Measurements from ENCODE around the gene ISCA2. TPM values are rescaled to one million over a fixed set of nuclear protein-coding genes. Genes with fewer than 3 reads are reported as not detected.
A peak's percentile ranks its signal among the peaks of the same experiment; 100 is the strongest.
"Not testable (repeated sequence)": the region's sequence is repeated elsewhere in the genome, so short reads cannot be mapped to it uniquely, and the experiment has no call there.

The ISCA2 gene
- total RNA-seq, 1 donor from 2014 or later: 8.5 TPM

DNA sequence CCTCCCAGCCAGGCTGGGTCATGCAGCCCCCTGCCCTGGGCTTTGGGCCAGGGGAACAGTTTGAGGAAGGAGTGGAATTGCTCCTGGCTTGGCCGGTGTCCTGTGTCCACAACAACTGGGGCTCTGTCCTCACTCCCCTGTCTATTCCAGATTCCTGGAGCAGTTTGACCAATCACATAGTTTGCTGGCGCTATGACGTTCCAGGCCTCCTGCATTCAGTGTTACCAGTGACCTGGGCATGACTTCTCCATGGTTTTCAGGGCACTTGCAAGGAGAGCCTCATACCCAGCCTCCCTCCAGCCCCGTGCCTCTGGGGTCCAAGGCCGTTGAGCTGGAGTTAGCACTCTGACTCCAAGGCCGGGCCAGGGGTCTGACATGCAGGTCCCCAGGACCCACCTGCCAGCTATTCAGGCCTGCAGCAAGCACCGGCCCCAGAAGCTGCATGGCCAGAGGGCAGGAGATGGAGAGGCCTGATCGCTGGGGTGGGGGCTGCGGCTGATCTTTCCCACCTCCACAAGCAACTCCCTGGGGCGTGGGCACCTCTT is 34.2 kb downstream of the ISCA2 start:
- no peak for DNase-seq (ENCODE audit: low read depth in 2 of 2)

GRCh38 chr14:74528406-74528805 is 34.8 kb downstream of the ISCA2 start:
- no peak for DNase-seq (ENCODE audit: low read depth in 2 of 2)

DNA sequence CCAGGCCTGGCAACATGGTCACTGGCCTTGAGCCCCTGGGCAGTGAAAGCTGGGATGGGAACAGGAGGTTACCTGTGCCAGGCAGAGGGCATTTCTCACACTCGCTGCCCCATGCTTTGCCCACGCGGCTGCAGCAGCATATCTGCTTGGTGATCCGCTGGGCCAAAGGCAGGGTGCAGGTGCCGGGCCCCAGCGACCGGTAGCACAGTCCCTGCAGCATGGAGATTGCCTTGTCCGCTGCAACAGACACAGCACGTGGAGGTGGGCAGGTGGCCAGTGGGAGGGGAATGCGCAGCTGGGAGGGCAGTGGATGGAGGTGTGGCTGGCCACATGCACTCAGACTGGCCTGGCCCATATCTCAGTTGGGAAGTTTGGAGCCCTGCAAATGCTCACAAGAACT is 35.3 kb downstream of the ISCA2 start:
- no peak for DNase-seq (ENCODE audit: low read depth in 2 of 2)

- DNase-seq (ENCODE audit: low read depth in 2 of 2): no peak
Measured at GRCh38 chr14:74531006-74531405, 37.4 kb downstream of the ISCA2 start.

DNA sequence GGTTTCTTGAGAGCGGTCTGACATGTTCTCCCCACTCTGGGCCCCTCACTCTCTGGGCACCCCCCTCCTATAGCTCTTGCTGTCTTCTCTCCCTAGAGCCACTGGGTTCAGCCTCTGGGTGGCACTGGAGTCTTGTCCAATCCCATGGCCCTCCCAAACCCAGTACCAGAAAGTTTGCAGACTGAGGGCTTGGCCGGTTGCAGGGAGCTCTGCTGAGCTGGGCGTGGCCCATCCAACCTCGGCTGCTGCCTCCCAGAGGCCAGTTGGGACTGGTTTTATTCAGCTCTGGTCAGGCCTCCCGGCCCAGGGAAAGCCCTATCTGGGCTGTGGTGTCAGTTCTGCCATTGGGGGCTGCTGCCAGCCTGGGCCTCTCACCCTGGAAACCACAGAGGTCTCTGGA is 37.9 kb downstream of the ISCA2 start:
- DNase-seq (ENCODE audit: low read depth in 2 of 2): peak; percentile 33 to 47

GRCh38 chr14:74532246-74532645 is 38.7 kb downstream of the ISCA2 start:
- no peak for DNase-seq (ENCODE audit: low read depth in 2 of 2)

DNA sequence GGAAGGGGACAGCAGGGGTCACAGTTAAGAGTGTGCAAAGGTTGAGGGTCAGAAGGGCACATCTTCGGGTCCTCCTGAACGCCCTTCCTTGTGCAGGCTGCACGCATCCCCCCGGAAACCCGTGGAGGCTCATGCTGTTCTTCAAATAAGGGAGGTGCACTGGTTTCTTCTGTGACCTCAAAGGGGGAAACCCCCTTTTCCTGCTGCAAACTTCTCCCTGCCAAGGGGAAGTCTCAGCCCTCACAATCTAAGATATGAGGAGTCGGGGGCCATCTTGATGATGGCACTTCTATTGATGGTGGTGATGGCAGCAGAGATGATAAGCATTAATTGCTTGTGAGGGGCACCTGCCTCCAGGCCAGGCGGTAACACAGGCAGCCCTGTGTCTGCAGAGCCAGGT is 40.0 kb downstream of the ISCA2 start:
- DNase-seq (ENCODE audit: low read depth in 2 of 2): no peak

DNA sequence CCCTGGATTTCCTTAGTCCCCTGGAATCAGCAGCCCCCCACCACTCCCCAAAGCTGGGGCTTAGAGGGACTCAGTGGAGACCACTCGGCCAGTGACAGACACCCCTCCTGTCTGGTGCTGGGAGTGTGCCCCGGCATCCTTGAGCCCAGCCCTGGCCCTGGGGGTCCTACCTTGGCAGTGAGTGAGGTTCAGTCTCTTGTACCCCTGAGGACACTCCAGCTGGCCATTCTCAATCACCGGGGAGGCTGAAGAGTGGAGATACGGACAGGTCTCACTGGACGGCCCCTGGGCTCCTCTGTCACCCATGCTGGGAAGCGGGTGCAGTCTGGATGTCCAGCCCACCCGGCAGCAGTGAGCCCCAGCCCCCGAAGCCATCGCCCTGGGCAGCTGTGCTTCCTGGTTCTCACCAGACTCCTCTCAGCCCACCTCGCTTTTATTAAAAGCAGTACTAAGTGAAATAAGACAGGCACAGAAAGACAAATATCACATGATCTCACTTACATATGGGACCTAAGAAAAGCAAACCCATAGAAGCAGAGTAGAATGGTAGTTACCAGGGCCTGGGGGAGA is 42.3 kb downstream of the ISCA2 start:
- no peak for DNase-seq (ENCODE audit: low read depth in 2 of 2)

DNA sequence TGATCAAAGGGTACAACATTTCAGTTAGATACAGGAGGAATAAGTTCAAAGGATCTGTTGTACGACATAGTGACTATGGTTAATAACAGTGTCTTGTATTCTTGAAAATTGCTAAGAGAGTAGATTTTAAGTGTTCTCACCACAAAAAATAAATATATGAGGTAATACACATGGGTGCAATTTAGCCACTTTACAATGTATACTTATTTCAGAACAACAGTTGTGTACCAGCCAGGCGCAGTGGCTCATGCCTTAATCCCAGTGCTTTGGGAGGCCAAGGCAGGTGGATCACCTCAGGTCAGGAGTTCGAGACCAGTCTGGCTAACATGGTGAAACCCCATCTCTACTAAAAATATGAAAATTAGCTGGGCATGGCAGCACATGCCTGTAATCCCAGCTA is 42.8 kb downstream of the ISCA2 start:
- DNase-seq (ENCODE audit: low read depth in 2 of 2): not testable (repeated sequence)

GRCh38 chr14:74538411-74539391 is 45.1 kb downstream of the ISCA2 start:
- DNase-seq (ENCODE audit: low read depth in 2 of 2): no peak

GRCh38 chr14:74539503-74539902 is 45.9 kb downstream of the ISCA2 start:
- DNase-seq (ENCODE audit: low read depth in 2 of 2): no peak

DNA sequence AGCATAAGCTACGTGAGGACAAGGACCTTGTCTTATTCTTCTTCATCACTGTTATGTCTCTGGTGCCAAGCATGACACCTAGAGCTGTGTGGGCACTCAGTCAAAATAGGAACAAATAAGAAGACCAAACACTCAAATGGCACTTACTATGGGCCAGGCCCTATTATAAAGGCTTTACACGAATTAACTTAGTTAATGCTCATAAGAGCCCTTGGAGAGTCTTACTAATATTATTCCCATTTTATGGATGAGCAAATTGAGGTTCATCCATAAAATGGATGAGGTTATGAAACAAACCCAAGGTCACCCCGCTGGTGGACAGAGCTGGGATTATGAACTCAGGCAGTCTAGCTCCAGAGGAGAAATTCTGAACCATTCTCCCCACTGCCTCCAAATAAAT is 47.7 kb downstream of the ISCA2 start:
- no peak for DNase-seq (ENCODE audit: low read depth in 2 of 2)

GRCh38 chr14:74542056-74542685 is 48.6 kb downstream of the ISCA2 start:
- DNase-seq (ENCODE audit: low read depth in 2 of 2): no peak

DNA sequence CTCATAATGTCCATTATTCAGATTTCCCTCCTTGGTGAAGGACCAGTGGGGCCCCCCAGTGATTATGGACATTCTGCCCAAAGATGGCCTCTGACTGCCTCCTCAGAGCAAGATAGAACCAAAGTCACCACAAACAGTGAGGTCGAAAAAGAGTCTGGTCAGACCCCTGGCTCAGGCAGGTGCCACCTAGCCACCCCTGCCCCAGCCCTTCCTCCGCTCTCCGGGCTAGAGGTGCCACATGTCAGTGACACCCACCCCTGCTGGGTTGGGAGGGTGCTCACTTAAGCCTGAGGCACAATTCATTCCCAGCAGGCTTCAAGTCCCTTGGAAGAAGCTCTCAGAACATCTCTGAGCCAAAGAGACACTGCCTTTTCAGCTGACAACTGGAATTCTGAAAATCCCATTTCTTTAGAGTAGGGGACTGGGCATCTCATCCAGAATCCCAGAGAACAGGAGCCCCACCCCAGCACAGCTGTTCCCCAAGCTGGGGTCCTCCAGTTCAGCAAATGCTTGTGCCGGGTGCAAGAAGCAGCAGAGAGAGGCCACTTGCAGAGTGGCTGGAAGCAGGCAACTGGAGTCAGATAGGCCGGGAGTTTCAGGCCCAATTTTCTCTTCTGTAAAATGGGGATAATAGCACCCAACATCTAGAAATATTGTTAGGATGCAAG is 50.3 kb downstream of the ISCA2 start:
- no peak for DNase-seq (ENCODE audit: low read depth in 2 of 2)

- DNase-seq (ENCODE audit: low read depth in 2 of 2): no peak
Measured at GRCh38 chr14:74545386-74545785, 51.8 kb downstream of the ISCA2 start.

DNA sequence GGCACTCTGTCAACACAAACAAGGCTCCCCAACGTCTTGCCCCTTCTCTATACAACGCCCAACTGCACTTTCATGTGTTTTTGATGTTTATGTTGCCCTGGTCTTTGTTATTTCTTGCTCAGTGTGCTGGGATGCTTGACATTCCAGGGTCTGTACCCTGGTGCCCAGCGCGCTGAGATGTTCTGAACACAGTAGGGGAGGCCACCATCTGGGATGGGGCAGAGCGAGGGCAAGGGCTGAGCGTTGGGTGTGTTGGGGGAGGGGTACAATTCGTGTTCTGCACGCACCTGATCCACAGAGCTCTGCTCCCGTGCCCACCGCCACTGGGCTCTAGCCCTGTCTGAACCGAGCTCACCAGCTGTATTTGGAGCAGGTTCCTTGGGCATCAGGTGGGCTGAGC is 52.9 kb downstream of the ISCA2 start:
- DNase-seq (ENCODE audit: low read depth in 2 of 2): no peak

Other genes with a start within 250 kb of the ISCA2 start
- 32.5 and 51.2 TPM in 2 replicates for gene ABCD4, start 190.8 kb upstream of the ISCA2 start, total RNA-seq
- not detected in 2 replicates for gene VRTN, start 145.3 kb upstream of the ISCA2 start, total RNA-seq
- gene SYNDIG1L, start 67.6 kb upstream of the ISCA2 start, total RNA-seq: not detected in 2 replicates
- 153 and 244 TPM in 2 replicates for gene NPC2, start 460 bp upstream of the ISCA2 start, total RNA-seq
- gene LTBP2, start 118.5 kb downstream of the ISCA2 start, total RNA-seq: 6.2 and 44.9 TPM in 2 replicates
- 26.8 and 27.4 TPM in 2 replicates for gene AREL1, start 219.3 kb downstream of the ISCA2 start, total RNA-seq
- 10.9 and 12.9 TPM in 2 replicates for gene FCF1, start 219.4 kb downstream of the ISCA2 start, total RNA-seq

Data from lung microvascular endothelial cell (primary cell).